VCaP (cell line): ENCODE measurements around the gene MADCAM1.

ENCODE experiments used
- H3K27ac ChIP-seq: fragments of 450-650 bp; 2 replicates; pipeline ENCODE4 v1.5.1; 2017
- TF ChIP-seq, protein P1 (sequence below): fragments of 450-650 bp; conservative IDR thresholded peaks from 2 replicates; pipeline ENCODE4 v1.5.1; 2017; ENCODE audit warnings: mild to moderate bottlenecking, moderate library complexity

Gene MADCAM1

DNA sequence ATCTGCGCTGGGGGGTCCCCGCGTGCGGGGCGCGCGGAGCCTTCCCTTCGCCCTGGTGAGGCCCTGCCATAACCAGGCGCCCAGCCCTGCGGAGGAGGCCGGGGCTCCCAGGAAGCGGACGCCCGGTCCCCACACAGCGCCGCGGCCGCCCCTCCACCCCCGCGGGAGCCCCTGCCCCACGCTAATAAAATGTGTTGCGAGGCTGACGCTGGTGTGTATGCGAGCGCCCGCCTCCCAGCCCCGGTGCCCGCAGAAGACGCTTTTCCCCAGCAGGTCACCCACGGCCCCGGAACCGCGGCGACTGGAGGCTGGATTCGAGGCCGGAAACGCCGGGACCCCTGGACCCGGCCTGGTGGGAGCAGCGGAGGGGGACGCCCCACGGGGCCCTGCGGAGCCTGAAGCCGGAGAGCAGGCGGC is 23.2 kb downstream of the MADCAM1 start:
- TF ChIP-seq, protein P1, sequence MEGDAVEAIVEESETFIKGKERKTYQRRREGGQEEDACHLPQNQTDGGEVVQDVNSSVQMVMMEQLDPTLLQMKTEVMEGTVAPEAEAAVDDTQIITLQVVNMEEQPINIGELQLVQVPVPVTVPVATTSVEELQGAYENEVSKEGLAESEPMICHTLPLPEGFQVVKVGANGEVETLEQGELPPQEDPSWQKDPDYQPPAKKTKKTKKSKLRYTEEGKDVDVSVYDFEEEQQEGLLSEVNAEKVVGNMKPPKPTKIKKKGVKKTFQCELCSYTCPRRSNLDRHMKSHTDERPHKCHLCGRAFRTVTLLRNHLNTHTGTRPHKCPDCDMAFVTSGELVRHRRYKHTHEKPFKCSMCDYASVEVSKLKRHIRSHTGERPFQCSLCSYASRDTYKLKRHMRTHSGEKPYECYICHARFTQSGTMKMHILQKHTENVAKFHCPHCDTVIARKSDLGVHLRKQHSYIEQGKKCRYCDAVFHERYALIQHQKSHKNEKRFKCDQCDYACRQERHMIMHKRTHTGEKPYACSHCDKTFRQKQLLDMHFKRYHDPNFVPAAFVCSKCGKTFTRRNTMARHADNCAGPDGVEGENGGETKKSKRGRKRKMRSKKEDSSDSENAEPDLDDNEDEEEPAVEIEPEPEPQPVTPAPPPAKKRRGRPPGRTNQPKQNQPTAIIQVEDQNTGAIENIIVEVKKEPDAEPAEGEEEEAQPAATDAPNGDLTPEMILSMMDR = no peak
- H3K27ac ChIP-seq = no peak overlapping the region

DNA sequence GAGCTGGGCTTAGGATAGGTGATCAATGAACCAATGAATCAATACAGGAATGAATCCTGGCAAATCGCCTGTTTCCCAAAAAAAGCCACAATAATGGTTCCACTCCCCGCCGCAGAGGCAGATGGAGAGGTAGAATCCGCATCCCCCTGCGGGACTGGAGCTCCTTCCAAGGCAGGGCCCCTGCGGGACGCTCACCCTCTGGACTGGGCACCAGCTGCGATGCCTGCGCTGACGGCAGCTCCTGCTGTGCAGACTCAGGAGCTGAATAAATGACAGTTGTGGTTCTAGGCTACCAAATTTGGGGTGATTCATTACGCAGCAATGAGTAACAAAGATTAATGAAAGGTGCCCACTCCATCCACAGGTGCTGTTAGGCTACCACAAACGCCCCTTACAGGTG is 26.4 kb downstream of the MADCAM1 start:
- H3K27ac ChIP-seq = no peak overlapping the region
- TF ChIP-seq, protein P1 = no peak

DNA sequence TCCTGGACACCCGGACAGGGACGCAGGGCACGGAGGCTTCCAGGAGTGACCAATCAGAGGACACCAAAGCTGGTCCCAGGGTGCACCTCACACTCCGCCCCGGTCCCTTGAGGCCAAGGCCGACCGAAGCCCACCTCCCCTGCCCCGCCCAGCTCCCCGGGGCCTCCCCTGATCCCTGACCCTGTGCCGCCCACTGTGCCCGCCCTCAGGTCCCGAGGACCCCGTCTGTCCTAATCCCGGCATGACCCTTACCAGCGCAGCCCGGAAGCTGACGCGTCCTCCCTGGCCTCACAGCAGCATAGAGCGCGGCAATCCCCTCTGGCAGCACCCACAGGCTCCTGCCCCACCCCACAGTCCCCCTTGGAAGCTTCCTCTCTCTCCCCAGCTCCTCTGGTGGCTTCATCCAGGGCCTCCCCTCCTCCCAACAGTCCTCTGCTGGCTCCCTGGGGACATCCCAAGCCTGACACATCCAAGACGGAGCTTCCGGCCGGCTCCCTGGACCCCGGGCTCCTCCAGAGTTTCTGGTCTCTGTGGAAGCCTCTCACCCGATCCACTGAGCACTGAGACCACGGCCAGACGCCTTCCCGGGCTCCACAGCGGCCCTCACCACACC is 27.9 kb downstream of the MADCAM1 start:
- TF ChIP-seq, protein P1 = no peak
- no peak overlapping the region for H3K27ac ChIP-seq

DNA sequence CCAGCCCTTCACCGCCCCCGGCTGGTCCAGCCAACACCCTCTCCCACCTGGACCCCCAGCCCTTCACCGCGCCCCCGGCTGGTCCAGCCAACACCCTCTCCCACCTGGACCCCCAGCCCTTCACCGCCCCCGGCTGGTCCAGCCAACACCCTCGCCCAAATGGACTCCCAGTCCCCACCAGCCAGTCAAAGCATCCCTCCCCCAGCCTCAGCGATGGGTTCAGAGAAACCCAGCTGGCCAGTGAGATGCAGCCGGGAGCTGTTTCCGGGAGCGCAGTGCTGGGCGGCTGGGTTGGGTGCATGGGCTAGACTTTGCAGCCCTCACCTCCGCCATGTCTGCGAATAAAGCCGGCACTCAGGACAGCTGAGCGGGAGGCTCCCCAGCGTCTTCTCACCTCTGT is 28.7 kb downstream of the MADCAM1 start:
- no peak overlapping the region for H3K27ac ChIP-seq
- TF ChIP-seq, protein P1 = no peak

DNA sequence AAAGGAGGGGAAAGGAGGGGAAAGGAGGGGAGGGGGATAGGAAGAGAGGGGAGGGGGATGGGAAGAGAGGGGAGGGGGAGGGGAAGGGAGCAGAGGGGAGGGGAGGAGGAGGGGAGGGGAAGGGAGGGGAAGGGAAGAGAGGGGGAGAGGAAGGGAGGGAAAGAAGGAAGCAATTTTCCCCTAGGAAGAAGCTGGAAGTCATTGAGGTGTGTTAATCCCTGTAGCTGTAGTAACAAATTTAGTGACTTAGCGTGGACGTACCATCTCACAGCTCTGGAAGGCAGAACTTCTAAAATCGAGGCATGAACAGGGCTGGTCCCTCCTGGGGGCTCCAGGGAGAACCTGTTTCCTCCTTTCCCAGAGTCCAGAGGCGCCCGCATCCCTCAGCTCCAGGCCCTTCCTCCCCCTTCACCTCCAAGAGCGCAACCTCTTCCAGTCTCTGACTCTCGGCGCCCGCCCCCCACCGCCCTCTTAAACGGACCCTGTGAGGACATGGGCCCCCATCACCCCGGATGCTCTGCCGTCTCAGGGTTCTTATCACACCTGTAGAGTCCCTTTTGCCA is 29.7 kb downstream of the MADCAM1 start:
- H3K27ac ChIP-seq = no peak overlapping the region
- TF ChIP-seq, protein P1 = no peak

DNA sequence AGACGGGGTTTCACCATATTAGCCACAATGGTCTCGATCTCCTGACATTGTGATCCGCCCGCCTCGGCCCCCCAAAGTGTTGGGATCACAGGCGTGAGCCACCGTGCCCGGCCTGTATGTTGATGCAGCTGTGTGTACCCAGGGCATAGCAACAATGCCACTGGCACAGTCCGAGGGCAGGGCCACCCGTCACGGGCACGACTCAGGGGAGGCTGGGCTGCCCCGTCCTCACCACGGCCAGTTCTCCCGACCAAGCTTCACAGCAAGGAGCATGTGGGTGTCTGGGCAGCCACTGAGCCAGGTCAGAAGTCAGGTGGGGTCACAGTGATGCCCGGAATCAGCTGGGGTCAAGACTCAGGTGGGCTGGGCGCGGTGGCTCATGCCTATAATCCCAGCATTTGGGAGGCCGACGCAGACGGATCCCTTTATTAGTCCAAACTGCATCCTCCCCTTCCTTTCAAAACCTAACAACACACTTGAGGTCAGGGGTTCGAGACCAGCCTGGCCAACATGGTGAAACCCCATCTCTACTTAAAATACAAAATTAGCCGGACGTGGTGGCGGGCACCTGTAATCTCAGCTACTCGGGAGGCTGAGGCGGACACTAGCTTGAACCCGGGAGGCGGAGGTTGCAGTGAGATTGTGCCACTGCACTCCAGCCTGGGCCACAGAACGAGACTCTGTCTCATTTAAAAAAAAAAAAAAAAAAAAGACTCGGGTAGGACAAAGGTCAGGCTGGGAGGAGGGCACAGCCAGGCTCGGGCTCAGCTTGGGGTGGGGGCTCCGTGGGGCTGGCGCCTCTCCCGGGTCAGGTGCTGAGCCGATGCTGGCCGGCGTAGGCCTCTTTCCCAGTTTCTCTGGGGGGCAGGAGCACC is 34.1 kb downstream of the MADCAM1 start:
- peak overlapping the region; percentile 92 for H3K27ac ChIP-seq
- TF ChIP-seq, protein P1 = no peak

DNA sequence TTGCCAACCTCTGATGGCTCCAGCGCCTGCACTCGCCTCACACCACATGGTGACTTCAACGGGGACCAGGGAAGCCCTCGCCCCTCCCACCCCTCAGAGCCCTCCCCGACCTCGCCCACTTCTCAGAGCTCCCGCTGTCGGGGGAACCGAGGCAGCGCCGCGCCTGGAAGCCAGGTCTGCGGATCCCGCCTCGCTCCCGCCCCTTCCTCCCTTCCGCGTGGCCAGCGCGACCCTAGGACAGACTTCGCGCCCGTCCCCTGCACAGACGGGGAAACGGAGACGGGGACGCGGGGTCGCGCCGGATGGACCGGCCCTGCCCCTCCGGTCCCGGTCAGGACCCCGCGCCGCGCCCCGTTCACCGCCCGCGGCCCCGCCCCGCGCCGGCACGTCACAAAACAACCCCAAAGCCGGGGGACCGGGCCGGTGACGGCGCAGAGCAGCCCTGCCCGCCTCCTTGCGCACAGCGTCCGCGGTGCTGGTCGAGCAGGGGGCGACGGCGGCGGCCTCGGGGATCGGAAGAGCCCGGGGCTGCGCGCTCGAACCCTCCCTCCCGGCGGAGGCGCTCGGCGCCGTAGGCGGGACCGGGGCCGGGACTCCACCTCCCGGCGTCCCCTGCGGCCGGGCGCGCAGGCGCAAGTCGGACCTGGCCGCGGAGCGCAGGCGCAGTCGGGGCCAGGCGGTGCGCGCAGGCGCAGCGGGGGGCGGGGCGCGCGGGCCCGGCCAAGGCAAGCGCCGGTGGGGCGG is 34.9 kb downstream of the MADCAM1 start:
- TF ChIP-seq, protein P1 = no peak
- peak overlapping the region; percentile 92 for H3K27ac ChIP-seq
